Measurements from ENCODE around the gene CHRNA1. TPM values are rescaled to one million over a fixed set of nuclear protein-coding genes. Genes with fewer than 3 reads are reported as not detected.

The CHRNA1 gene
- total and polyA plus RNA-seq, 4 donors = 0.03 TPM; not detected in 3

DNA sequence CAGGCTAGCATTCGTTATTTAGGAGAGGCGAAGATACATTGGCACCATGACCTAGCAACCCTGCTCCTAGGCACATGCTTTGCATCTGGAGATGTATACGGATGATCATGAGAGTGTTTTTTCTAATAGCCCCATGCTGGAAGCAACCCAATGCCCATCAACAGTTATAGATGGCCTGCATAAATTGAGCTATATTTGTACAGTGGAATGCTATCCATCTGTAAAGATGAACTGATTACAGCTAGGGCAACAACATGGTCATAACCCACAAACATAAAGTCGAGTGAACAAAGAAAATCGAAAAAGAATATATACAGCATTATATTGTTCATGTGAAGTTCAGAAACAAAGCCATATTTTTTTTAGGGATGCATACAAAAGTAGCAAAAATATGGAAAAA is 20.6 kb upstream of the CHRNA1 start:
- H3K4me1 ChIP-seq (ENCODE audit: control insufficient read depth in 5 of 5, insufficient read depth in 5 of 5, low read length in 5 of 5) = peaks cover 0 to 22% (median 0%) of the 10 kb centered on the region in 5 donors
- 94% methylated on average over 5 of the region's 5 CpGs for WGBS, 2 donors
- no peak overlapping the region for H3K9ac ChIP-seq (ENCODE audit: insufficient read depth in 1 of 2, low read length in 2 of 2)
- TF ChIP-seq, protein P1, sequence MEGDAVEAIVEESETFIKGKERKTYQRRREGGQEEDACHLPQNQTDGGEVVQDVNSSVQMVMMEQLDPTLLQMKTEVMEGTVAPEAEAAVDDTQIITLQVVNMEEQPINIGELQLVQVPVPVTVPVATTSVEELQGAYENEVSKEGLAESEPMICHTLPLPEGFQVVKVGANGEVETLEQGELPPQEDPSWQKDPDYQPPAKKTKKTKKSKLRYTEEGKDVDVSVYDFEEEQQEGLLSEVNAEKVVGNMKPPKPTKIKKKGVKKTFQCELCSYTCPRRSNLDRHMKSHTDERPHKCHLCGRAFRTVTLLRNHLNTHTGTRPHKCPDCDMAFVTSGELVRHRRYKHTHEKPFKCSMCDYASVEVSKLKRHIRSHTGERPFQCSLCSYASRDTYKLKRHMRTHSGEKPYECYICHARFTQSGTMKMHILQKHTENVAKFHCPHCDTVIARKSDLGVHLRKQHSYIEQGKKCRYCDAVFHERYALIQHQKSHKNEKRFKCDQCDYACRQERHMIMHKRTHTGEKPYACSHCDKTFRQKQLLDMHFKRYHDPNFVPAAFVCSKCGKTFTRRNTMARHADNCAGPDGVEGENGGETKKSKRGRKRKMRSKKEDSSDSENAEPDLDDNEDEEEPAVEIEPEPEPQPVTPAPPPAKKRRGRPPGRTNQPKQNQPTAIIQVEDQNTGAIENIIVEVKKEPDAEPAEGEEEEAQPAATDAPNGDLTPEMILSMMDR (IDR thresholded peaks at IDR 0.05; ENCODE audit: control extremely low read depth, extremely low read depth) = no peak
- no peaks in the 10 kb centered on the region for H3K9me3 ChIP-seq (ENCODE audit: control insufficient read depth in 4 of 4, insufficient read depth in 3 of 4, low read length in 3 of 4)
- no peaks in the 10 kb centered on the region for H3K27me3 ChIP-seq (ENCODE audit: control insufficient read depth in 3 of 3, insufficient read depth in 3 of 3, low read length in 2 of 3)
- no peak for DNase-seq
- H3K36me3 ChIP-seq (ENCODE audit: control insufficient read depth in 4 of 4, insufficient read depth in 4 of 4, low read length in 4 of 4) = no peaks in the 10 kb centered on the region
- no peak for ATAC-seq (ENCODE audit: insufficient read depth, low FRiP score)
- no peak overlapping the region for H3K27ac ChIP-seq (ENCODE audit: low read depth in 1 of 2, low read length in 1 of 2)
- H3K4me3 ChIP-seq = no peak overlapping the region

GRCh38 chr2:174784316-174784715 is 20.0 kb upstream of the CHRNA1 start:
- TF ChIP-seq, protein P1 (IDR thresholded peaks at IDR 0.05; ENCODE audit: control extremely low read depth, extremely low read depth) = no peak
- WGBS, 2 donors = 93 to 96% methylated on average over 7 of the region's 7 CpGs
- H3K4me1 ChIP-seq (ENCODE audit: control insufficient read depth in 5 of 5, insufficient read depth in 5 of 5, low read length in 5 of 5) = peaks cover 0 to 24% (median 2%) of the 10 kb centered on the region in 5 donors

GRCh38 chr2:174781996-174782395 is 17.7 kb upstream of the CHRNA1 start:
- no peak for ATAC-seq (ENCODE audit: insufficient read depth, low FRiP score)
- no peak overlapping the region for H3K9ac ChIP-seq (ENCODE audit: insufficient read depth in 1 of 2, low read length in 2 of 2)
- no peaks in the 10 kb centered on the region for H3K36me3 ChIP-seq (ENCODE audit: control insufficient read depth in 4 of 4, insufficient read depth in 4 of 4, low read length in 4 of 4)
- 69 to 84% methylated on average over 11 of the region's 11 CpGs for WGBS, 2 donors
- H3K9me3 ChIP-seq (ENCODE audit: control insufficient read depth in 4 of 4, insufficient read depth in 3 of 4, low read length in 3 of 4) = no peaks in the 10 kb centered on the region
- H3K4me1 ChIP-seq (ENCODE audit: control insufficient read depth in 5 of 5, insufficient read depth in 5 of 5, low read length in 5 of 5) = peaks cover 0 to 38% (median 19%) of the 10 kb centered on the region in 5 donors
- no peak overlapping the region for H3K4me3 ChIP-seq
- peak in 1 of 3 donors; percentile 55 for DNase-seq
- H3K27ac ChIP-seq (ENCODE audit: low read depth in 1 of 2, low read length in 1 of 2) = no peak overlapping the region
- no peaks in the 10 kb centered on the region for H3K27me3 ChIP-seq (ENCODE audit: control insufficient read depth in 3 of 3, insufficient read depth in 3 of 3, low read length in 2 of 3)
- TF ChIP-seq, protein P1 (IDR thresholded peaks at IDR 0.05; ENCODE audit: control extremely low read depth, extremely low read depth) = no peak

More at GRCh38 chr2:174784316-174784715, 20.0 kb upstream of the CHRNA1 start:
- no peak overlapping the region for H3K9ac ChIP-seq (ENCODE audit: insufficient read depth in 1 of 2, low read length in 2 of 2)
- ATAC-seq (ENCODE audit: insufficient read depth, low FRiP score) = no peak
- no peaks in the 10 kb centered on the region for H3K36me3 ChIP-seq (ENCODE audit: control insufficient read depth in 4 of 4, insufficient read depth in 4 of 4, low read length in 4 of 4)
- H3K27me3 ChIP-seq (ENCODE audit: control insufficient read depth in 3 of 3, insufficient read depth in 3 of 3, low read length in 2 of 3) = no peaks in the 10 kb centered on the region
- no peak overlapping the region for H3K27ac ChIP-seq (ENCODE audit: low read depth in 1 of 2, low read length in 1 of 2)
- H3K4me3 ChIP-seq = no peak overlapping the region
- DNase-seq = no peak
- H3K9me3 ChIP-seq (ENCODE audit: control insufficient read depth in 4 of 4, insufficient read depth in 3 of 4, low read length in 3 of 4) = no peaks in the 10 kb centered on the region

DNA sequence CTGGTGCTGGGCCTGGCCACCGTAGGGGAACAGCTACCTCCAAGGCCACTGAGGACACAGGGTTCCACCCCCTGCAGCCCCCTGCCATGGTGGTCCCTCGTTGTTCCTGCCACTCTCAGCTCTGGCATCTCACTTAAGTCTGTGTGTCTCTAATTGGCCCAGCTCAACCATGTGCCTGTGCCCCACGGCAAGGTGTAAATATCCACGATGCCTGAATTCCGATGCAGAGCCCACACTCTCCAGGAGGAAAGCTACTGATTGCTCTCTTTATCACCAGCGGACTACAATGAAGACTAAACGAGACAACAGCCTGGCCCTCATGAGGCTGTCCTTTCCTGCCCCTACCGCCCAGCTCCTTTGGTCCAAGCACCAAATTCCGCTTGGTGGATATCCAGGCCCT is 17.0 kb upstream of the CHRNA1 start:
- Histone ChIP-seq H3K27me3 (ENCODE audit: control insufficient read depth in 3 of 3, insufficient read depth in 3 of 3, low read length in 2 of 3) (no peaks in the 10 kb centered on the region), H3K27ac (ENCODE audit: low read depth in 1 of 2, low read length in 1 of 2) (no peak overlapping the region), H3K9ac (ENCODE audit: insufficient read depth in 1 of 2, low read length in 2 of 2) (no peak overlapping the region), H3K36me3 (ENCODE audit: control insufficient read depth in 4 of 4, insufficient read depth in 4 of 4, low read length in 4 of 4) (no peaks in the 10 kb centered on the region), H3K4me1 (ENCODE audit: control insufficient read depth in 5 of 5, insufficient read depth in 5 of 5, low read length in 5 of 5) (peaks cover 0 to 45% (median 25%) of the 10 kb centered on the region in 5 donors), H3K4me3 (no peak overlapping the region), H3K9me3 (ENCODE audit: control insufficient read depth in 4 of 4, insufficient read depth in 3 of 4, low read length in 3 of 4) (no peaks in the 10 kb centered on the region)
- ATAC-seq (ENCODE audit: insufficient read depth, low FRiP score) = no peak
- DNase-seq = no peak
- 92 to 97% methylated on average over 9 of the region's 9 CpGs for WGBS, 2 donors
- TF ChIP-seq, protein P1 (IDR thresholded peaks at IDR 0.05; ENCODE audit: control extremely low read depth, extremely low read depth) = no peak

All from lung (tissue), 12 donors.